Testis (tissue), 2 donors: ENCODE results near the gene UPF1.

Experiments used
- CTCF ChIP-seq, 3 experiments: fragments of 450-650 bp in 2 of 3; fragments of 200-600 bp in 1 of 3; sonication (generic) in 1 of 3; IDR thresholded peaks; one replicate each; pipeline ENCODE4 v1.5.1; 2016 to 2019; ENCODE audit warnings: antibody characterized with exemption in 3 of 3, mild to moderate bottlenecking in 2 of 3, moderate library complexity in 1 of 3
- POLR2A ChIP-seq: fragments of 450-650 bp; IDR thresholded peaks from one replicate; pipeline ENCODE4 v1.6.1; 2017; ENCODE audit warnings: antibody characterized with exemption, mild to moderate bottlenecking, moderate library complexity

- TF ChIP-seq CTCF (IDR thresholded peaks at IDR 0.05) (no peak), POLR2A (no peak)
Observed at GRCh38 chr19:18833849-18834643, 2.3 kb downstream of the UPF1 start.
